WTC11 (cell line): ENCODE measurements around the gene EIF2D. TPM values are rescaled to one million over a fixed set of nuclear protein-coding genes. Genes with fewer than 3 reads are reported as not detected.
"Not testable (repeated sequence)": the region's sequence is repeated elsewhere in the genome, so short reads cannot be mapped to it uniquely, and the experiment has no call there.

ENCODE experiments used
- ATAC-seq: fragments of 200-7000 bp; cut with Tn5 transposase; 2 replicates; pipeline ENCODE4 v1.10.0; 2021; ENCODE audit warnings: mild to moderate bottlenecking, moderate library complexity
- CTCF ChIA-PET: fragments of 300-600 bp; sonication (Branson Sonifier 250); formaldehyde crosslinking; loops from one replicate; lab custom pipeline; 2021; ENCODE audit warnings: antibody characterized with exemption; lab: Charles Lee
- POLR2A ChIA-PET: fragments of 350-600 bp; sonication (Branson Sonifier 250); formaldehyde crosslinking; loops from one replicate; lab custom pipeline; 2021; ENCODE audit warnings: antibody characterized with exemption; lab: Charles Lee
- DNase-seq: peaks from one replicate; pipeline ENCODE4 v3.0.0; 2021; ENCODE audit warnings: low spot score
- H3K27ac Mint-ChIP-seq: 2 replicates; pipeline ENCODE4 v1.8.0; 2021; ENCODE audit warnings: mixed read lengths
- H3K27me3 Mint-ChIP-seq: 2 replicates; pipeline ENCODE4 v1.8.0; 2021; ENCODE audit warnings: low read depth, mild to moderate bottlenecking, moderate library complexity, mixed read lengths
- H3K36me3 Mint-ChIP-seq: 2 replicates; pipeline ENCODE4 v1.8.0; 2021; ENCODE audit warnings: mixed read lengths
- H3K4me1 Mint-ChIP-seq: 2 replicates; pipeline ENCODE4 v1.8.0; 2022; ENCODE audit warnings: mixed read lengths
- H3K4me3 Mint-ChIP-seq: 2 replicates; pipeline ENCODE4 v1.8.0; 2021; ENCODE audit warnings: mild to moderate bottlenecking, moderate library complexity, mixed read lengths
- H3K9me3 Mint-ChIP-seq: 2 replicates; pipeline ENCODE4 v1.8.0; 2021; ENCODE audit warnings: mixed read lengths
- ATF1 ChIP-seq: sonication (generic); formaldehyde crosslinking; IDR thresholded peaks from 2 replicates; pipeline ENCODE4 v1.8.1; 2023; ENCODE audit warnings: mild to moderate bottlenecking, moderate library complexity, missing genetic modification reagents
- ATF6 ChIP-seq: sonication (generic); formaldehyde crosslinking; IDR thresholded peaks from 2 replicates; pipeline ENCODE4 v1.8.1; 2023; ENCODE audit warnings: mild to moderate bottlenecking, missing genetic modification reagents
- CREB1 ChIP-seq: sonication (generic); formaldehyde crosslinking; IDR thresholded peaks from 2 replicates; pipeline ENCODE4 v1.8.0; 2023; ENCODE audit warnings: mild to moderate bottlenecking, missing genetic modification reagents
- EMX1 ChIP-seq: fragments of 250-450 bp; sonication (Bioruptor Pico); IDR thresholded peaks from 2 replicates; pipeline ENCODE4 v1.8.0; 2021; ENCODE audit warnings: mild to moderate bottlenecking
- ETV6 ChIP-seq: sonication (generic); formaldehyde crosslinking; IDR thresholded peaks from 2 replicates; pipeline ENCODE4 v1.8.1; 2022; ENCODE audit warnings: mild to moderate bottlenecking, missing genetic modification reagents
- FOXK1 ChIP-seq: sonication (generic); formaldehyde crosslinking; IDR thresholded peaks from 2 replicates; pipeline ENCODE4 v1.8.0; 2022; ENCODE audit warnings: mild to moderate bottlenecking, moderate library complexity, missing genetic modification reagents
- IRF2 ChIP-seq: sonication (generic); formaldehyde crosslinking; IDR thresholded peaks from 2 replicates; pipeline ENCODE4 v1.8.0; 2022; ENCODE audit warnings: low read depth, missing genetic modification reagents, borderline replicate concordance
- JAZF1 ChIP-seq: fragments of 250-450 bp; sonication (Bioruptor Pico); IDR thresholded peaks from 2 replicates; pipeline ENCODE4 v1.9.0; 2021; ENCODE audit warnings: moderate library complexity, mild to moderate bottlenecking, inconsistent platforms
- JUN ChIP-seq: sonication (generic); formaldehyde crosslinking; IDR thresholded peaks from 2 replicates; pipeline ENCODE4 v1.8.0; 2023; ENCODE audit warnings: mild to moderate bottlenecking, missing genetic modification reagents
- SMAD4 ChIP-seq: sonication (generic); formaldehyde crosslinking; IDR thresholded peaks from 2 replicates; pipeline ENCODE4 v1.8.0; 2022; ENCODE audit warnings: mild to moderate bottlenecking, missing genetic modification reagents
- ZNF138 ChIP-seq: sonication (generic); formaldehyde crosslinking; conservative IDR thresholded peaks from 2 replicates; pipeline ENCODE4 v1.8.1; 2022; ENCODE audit warnings: mild to moderate bottlenecking, moderate library complexity, missing genetic modification reagents
- ZNF263 ChIP-seq: sonication (generic); formaldehyde crosslinking; IDR thresholded peaks from 2 replicates; pipeline ENCODE4 v1.8.1; 2022; ENCODE audit warnings: low read depth, mild to moderate bottlenecking, moderate library complexity, missing genetic modification reagents
- ZNF281 ChIP-seq: sonication (generic); formaldehyde crosslinking; IDR thresholded peaks from 2 replicates; pipeline ENCODE4 v1.8.0; 2023; ENCODE audit warnings: mild to moderate bottlenecking, missing genetic modification reagents
- ZNF416 ChIP-seq: fragments of 250-450 bp; sonication (Bioruptor Pico); IDR thresholded peaks from 2 replicates; pipeline ENCODE4 v1.9.0; 2021; ENCODE audit warnings: mild to moderate bottlenecking, inconsistent platforms
- total RNA-seq: library from RNA; stranded (reverse); gene quantifications from 3 replicates; pipeline ENCODE4 v1.2.3, GENCODE V29; 2021
- TF ChIP-seq, protein P1 (sequence below): fragments of 250-450 bp; sonication (Bioruptor Pico); IDR thresholded peaks from 2 replicates; pipeline ENCODE4 v1.9.0; 2021; ENCODE audit warnings: mild to moderate bottlenecking
- TF ChIP-seq, protein P2 (sequence below): sonication (generic); formaldehyde crosslinking; IDR thresholded peaks from 2 replicates; pipeline ENCODE4 v1.8.1; 2022; ENCODE audit warnings: mild to moderate bottlenecking, moderate library complexity, missing genetic modification reagents

EIF2D gene
- total RNA-seq, 1 experiment from 2014 or later: 35.7 TPM

DNA sequence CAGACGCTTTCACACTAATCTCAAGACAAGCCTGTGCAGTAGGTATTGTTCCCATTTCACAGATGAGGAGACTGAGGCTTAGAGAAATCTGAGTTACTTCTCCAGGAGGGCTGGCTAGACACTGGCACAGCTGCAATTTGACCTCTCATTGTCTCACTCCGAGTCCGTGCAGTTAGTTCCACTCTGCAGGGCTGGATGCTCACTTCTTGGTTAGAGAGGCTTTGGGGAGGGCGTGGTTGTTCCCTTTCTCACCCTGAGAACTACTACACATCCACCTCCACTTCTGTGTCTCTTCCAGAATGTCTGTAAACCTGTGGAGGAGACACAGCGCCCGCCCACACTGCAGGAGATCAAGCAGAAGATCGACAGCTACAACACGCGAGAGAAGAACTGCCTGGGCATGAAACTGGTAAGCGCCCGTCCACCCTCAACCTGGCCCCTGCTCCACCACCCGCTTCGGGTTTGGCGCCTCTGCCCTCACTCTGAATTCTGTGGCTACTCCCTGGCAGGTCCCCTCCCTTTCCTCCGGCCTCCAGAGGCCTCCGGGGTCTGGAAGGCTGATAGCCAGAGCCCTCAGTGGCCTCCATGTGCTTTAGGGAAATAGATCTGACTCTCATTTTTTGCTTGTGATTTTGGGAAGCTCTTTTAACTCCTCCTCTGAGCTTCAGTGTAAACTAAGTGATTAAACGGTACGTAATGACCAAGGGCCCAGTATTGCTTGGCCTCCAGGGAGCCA is 29.1 kb downstream of the EIF2D start (continued):
- TF ChIP-seq ZNF416 (CRISPR knock-in tag): no peak
- no peak for TF ChIP-seq JUN (CRISPR knock-in tag)
- TF ChIP-seq, all 79 proteins: peak for 0

- no peak overlapping the region for H3K27ac Mint-ChIP-seq
- no peak overlapping the region for H3K4me3 Mint-ChIP-seq
- H3K36me3 Mint-ChIP-seq: no peaks in the 10 kb centered on the region
- no peaks in the 10 kb centered on the region for H3K9me3 Mint-ChIP-seq
- no peak for DNase-seq
- POLR2A ChIA-PET: no interaction called here
- TF ChIP-seq IRF2 (CRISPR knock-in tag) (no peak), SMAD4 (CRISPR knock-in tag) (no peak), ZNF416 (CRISPR knock-in tag) (no peak), ATF1 (CRISPR knock-in tag) (no peak), FOXK1 (CRISPR knock-in tag) (no peak), ZNF263 (CRISPR knock-in tag) (no peak), ZNF281 (no peak), ZNF138 (CRISPR knock-in tag) (no peak), JUN (CRISPR knock-in tag) (no peak), CREB1 (CRISPR knock-in tag) (no peak), JAZF1 (CRISPR knock-in tag) (no peak)
- TF ChIP-seq, protein P1, sequence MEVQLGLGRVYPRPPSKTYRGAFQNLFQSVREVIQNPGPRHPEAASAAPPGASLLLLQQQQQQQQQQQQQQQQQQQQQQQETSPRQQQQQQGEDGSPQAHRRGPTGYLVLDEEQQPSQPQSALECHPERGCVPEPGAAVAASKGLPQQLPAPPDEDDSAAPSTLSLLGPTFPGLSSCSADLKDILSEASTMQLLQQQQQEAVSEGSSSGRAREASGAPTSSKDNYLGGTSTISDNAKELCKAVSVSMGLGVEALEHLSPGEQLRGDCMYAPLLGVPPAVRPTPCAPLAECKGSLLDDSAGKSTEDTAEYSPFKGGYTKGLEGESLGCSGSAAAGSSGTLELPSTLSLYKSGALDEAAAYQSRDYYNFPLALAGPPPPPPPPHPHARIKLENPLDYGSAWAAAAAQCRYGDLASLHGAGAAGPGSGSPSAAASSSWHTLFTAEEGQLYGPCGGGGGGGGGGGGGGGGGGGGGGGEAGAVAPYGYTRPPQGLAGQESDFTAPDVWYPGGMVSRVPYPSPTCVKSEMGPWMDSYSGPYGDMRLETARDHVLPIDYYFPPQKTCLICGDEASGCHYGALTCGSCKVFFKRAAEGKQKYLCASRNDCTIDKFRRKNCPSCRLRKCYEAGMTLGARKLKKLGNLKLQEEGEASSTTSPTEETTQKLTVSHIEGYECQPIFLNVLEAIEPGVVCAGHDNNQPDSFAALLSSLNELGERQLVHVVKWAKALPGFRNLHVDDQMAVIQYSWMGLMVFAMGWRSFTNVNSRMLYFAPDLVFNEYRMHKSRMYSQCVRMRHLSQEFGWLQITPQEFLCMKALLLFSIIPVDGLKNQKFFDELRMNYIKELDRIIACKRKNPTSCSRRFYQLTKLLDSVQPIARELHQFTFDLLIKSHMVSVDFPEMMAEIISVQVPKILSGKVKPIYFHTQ (CRISPR knock-in tag): no peak
- TF ChIP-seq, protein P2, sequence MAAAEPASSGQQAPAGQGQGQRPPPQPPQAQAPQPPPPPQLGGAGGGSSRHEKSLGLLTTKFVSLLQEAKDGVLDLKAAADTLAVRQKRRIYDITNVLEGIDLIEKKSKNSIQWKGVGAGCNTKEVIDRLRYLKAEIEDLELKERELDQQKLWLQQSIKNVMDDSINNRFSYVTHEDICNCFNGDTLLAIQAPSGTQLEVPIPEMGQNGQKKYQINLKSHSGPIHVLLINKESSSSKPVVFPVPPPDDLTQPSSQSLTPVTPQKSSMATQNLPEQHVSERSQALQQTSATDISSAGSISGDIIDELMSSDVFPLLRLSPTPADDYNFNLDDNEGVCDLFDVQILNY: no peak
- peaks cover 4% of the 10 kb centered on the region for H3K4me1 Mint-ChIP-seq
- no peak for ATAC-seq
- H3K27me3 Mint-ChIP-seq: no peaks in the 10 kb centered on the region
- CTCF ChIA-PET: interaction anchor here (0.9 to 7.8 kb wide), 17 partner anchors 7 to 128 kb away, joined by 3 to 126 read pairs (median 13); partner anchors contain the start of genes DYRK3 and RASSF5
Measured at GRCh38 chr1:206582537-206582936, 29.7 kb downstream of the EIF2D start.

DNA sequence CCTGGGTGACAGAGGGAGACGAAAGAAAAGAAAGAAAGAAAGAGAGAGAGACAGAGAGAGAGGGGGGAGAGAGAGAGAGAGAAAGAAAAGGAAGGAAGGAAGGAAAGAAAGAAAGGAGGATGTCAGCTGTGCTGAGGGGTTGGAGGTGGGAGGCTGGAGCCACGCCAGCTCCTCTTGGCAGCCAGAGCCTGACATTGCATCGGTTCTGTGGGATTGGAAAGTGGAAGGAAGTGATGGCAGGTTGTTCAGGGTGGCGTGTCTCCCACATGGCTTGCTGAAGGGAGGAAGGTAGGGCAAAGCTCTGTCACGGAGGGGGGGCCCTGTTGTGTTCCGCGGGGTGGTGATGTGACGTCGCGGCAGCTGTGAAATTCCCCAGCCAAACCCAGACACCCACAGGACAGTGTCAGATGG is 30.7 kb downstream of the EIF2D start:
- H3K4me1 Mint-ChIP-seq: peaks cover 4% of the 10 kb centered on the region
- no peaks in the 10 kb centered on the region for H3K27me3 Mint-ChIP-seq
- no peaks in the 10 kb centered on the region for H3K9me3 Mint-ChIP-seq
- CTCF ChIA-PET: interaction anchor here (0.6 to 7.4 kb wide), 5 partner anchors 36 to 100 kb away, joined by 4 to 95 read pairs (median 16); partner anchors contain the start of gene RASSF5
- no peak for ATAC-seq
- no peaks in the 10 kb centered on the region for H3K36me3 Mint-ChIP-seq
- TF ChIP-seq EMX1 (CRISPR knock-in tag): no peak
- TF ChIP-seq ETV6 (CRISPR knock-in tag): no peak
- TF ChIP-seq ATF6 (CRISPR knock-in tag): no peak
- no peak overlapping the region for H3K27ac Mint-ChIP-seq
- POLR2A ChIA-PET: no interaction called here
- no peak overlapping the region for H3K4me3 Mint-ChIP-seq
- no peak for DNase-seq

- ATAC-seq, H3K27me3 Mint-ChIP-seq, DNase-seq, H3K27ac Mint-ChIP-seq, H3K36me3 Mint-ChIP-seq, POLR2A ChIA-PET, H3K4me1 Mint-ChIP-seq, H3K4me3 Mint-ChIP-seq, H3K9me3 Mint-ChIP-seq: not testable (repeated sequence)
- CTCF ChIA-PET: interaction anchor here (0.6 to 2.6 kb wide), 4 partner anchors 36 to 99 kb away, joined by 4 to 18 read pairs (median 12); partner anchors contain the start of gene RASSF5
Measured at GRCh38 chr1:206581114-206581497, 31.2 kb downstream of the EIF2D start.
